CD4-positive, alpha-beta T cell treated with Interleukin-4 for 1 hour (primary cell): ENCODE measurements around the gene GUCD1.
A peak's percentile ranks its signal among the peaks of the same experiment; 100 is the strongest.
"Not testable (repeated sequence)": the region's sequence is repeated elsewhere in the genome, so short reads cannot be mapped to it uniquely, and the experiment has no call there.

Experiments
- DNase-seq, 2 donors: peaks; one replicate each; pipeline ENCODE4 v3.0.0-alpha.2; 2020 to 2022

Gene GUCD1

GRCh38 chr22:24563246-24563645, 8.3 kb upstream of the GUCD1 start:
- DNase-seq, result no peak

GRCh38 chr22:24559471-24559870, 4.5 kb upstream of the GUCD1 start:
- DNase-seq, result no peak

- peak; percentile 100 for DNase-seq
Measured at GRCh38 chr22:24555165-24556039, 464 bp upstream of the GUCD1 start, which contains the start of gene SNRPD3. SNRPD3 (plus strand) TSS chr22:24555999; CDS start chr22:24557675, 1,676 bp downstream.

- DNase-seq, result no peak
Measured at GRCh38 chr22:24553597-24554312, 1.2 kb downstream of the GUCD1 start.

- peak in 1 of 2 donors; percentile 34 for DNase-seq
Measured at GRCh38 chr22:24552503-24553286, 2.2 kb downstream of the GUCD1 start.

GRCh38 chr22:24550902-24551435, 4.0 kb downstream of the GUCD1 start:
- DNase-seq, result no peak

- peak in 1 of 2 donors; percentile 24 for DNase-seq
Measured at GRCh38 chr22:24550028-24550901, 4.7 kb downstream of the GUCD1 start.

- DNase-seq, result no peak
Measured at GRCh38 chr22:24548812-24549211, 6.1 kb downstream of the GUCD1 start.

GRCh38 chr22:24543679-24544243, 11.2 kb downstream of the GUCD1 start:
- DNase-seq, result no peak

- DNase-seq, result no peak
Measured at GRCh38 chr22:24543185-24543601, 11.7 kb downstream of the GUCD1 start.

- no peak for DNase-seq
Measured at GRCh38 chr22:24542641-24543040, 12.3 kb downstream of the GUCD1 start.

GRCh38 chr22:24541681-24542515, 13.0 kb downstream of the GUCD1 start:
- no peak for DNase-seq

GRCh38 chr22:24540470-24540869, 14.5 kb downstream of the GUCD1 start:
- no peak for DNase-seq

- DNase-seq, result no peak
Measured at GRCh38 chr22:24536089-24536488, 18.8 kb downstream of the GUCD1 start.

- no peak for DNase-seq
Measured at GRCh38 chr22:24535348-24535747, 19.6 kb downstream of the GUCD1 start.

GRCh38 chr22:24532075-24532474, 22.9 kb downstream of the GUCD1 start:
- no peak for DNase-seq

- not testable (repeated sequence) for DNase-seq
Measured at GRCh38 chr22:24530968-24531367, 24.0 kb downstream of the GUCD1 start.

GRCh38 chr22:24529898-24530297, 25.0 kb downstream of the GUCD1 start:
- no peak for DNase-seq

- no peak for DNase-seq
Measured at GRCh38 chr22:24526191-24526590, 28.7 kb downstream of the GUCD1 start.

GRCh38 chr22:24525416-24526037, 29.4 kb downstream of the GUCD1 start:
- peak; percentile 81 to 85 for DNase-seq
